ENCODE results near the gene CCDC146.
A peak's percentile ranks its signal among the peaks of the same experiment; 100 is the strongest.

Gene CCDC146

GRCh38 chr7:77235276-77235675 lies 112.9 kb downstream of the CCDC146 start:
- Histone ChIP-seq H3K4me2 (ENCODE audit: low read length, poor library complexity, severe bottlenecking) (no peak overlapping the region), H2AFZ (ENCODE audit: low read depth, low read length) (no peak overlapping the region), H4K91ac (ENCODE audit: low read length) (no peak overlapping the region), H2BK15ac (ENCODE audit: low read depth, poor library complexity, severe bottlenecking) (no peak overlapping the region), H3K36me3 (ENCODE audit: control insufficient read depth in 1 of 2, insufficient read depth in 2 of 2, low read depth in 1 of 2, low read length in 2 of 2) (no peaks in the 10 kb centered on the region), H3K14ac (ENCODE audit: low read length in 2 of 2) (no peak overlapping the region), H3K4me1 (ENCODE audit: control insufficient read depth, insufficient read depth, low read depth, low read length) (no peaks in the 10 kb centered on the region), H2AK5ac (ENCODE audit: low read length, severe bottlenecking) (no peak overlapping the region), H2BK5ac (ENCODE audit: low read depth, low read length, poor library complexity, severe bottlenecking) (no peak overlapping the region), H3K4ac (ENCODE audit: low read depth in 1 of 2, low read length in 2 of 2) (no peak overlapping the region), H3K18ac (ENCODE audit: low read depth in 1 of 2, low read length in 2 of 2) (no peak overlapping the region), H3K27ac (ENCODE audit: low read length, poor library complexity, severe bottlenecking) (no peak overlapping the region), H3K9me3 (ENCODE audit: control insufficient read depth, low read length) (peaks cover 3% of the 10 kb centered on the region), H2BK12ac (ENCODE audit: low read length in 2 of 2) (no peak overlapping the region), H3K79me1 (replicated peaks; ENCODE audit: low read length, poor library complexity, severe bottlenecking) (no peaks in the 10 kb centered on the region), H3K4me3 (ENCODE audit: insufficient read depth in 1 of 2, low read depth in 1 of 2, low read length in 2 of 2) (no peak overlapping the region), H3K27me3 (ENCODE audit: control insufficient read depth in 1 of 2, insufficient read depth in 1 of 2, low read length in 2 of 2) (no peaks in the 10 kb centered on the region), H4K8ac (ENCODE audit: low read length) (no peak overlapping the region), H2BK120ac (ENCODE audit: low read depth, low read length) (no peak overlapping the region), H3K23ac (ENCODE audit: low read length in 2 of 2) (no peak overlapping the region), H3K9ac (ENCODE audit: low read length) (peak overlapping the region; percentile 25)
- no peak for DNase-seq
- WGBS: 97% methylated on average over 2 of the region's 2 CpGs

DNA sequence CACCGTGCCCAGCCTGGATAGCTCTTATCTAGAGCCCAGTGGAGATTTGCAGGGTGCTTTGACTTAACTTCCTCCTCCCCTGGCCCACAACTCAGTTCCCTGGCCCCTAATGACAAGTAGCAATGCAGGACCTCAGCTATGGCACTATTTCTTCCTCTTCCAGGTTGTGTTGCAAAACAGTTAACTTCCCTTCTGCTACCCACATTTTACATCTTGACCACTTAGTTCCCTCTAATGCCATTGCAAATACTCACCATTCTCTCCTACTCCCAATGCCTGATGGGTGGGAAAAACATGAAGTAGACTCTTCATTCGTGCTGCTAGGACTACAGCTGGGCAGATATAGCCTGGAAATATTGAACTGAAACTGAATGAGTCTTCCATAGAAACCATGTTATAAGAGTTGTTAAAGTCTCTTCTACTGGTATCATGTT lies 116.3 kb downstream of the CCDC146 start:
- no peak overlapping the region for H2BK120ac ChIP-seq (ENCODE audit: low read depth, low read length)
- no peak overlapping the region for H3K23ac ChIP-seq (ENCODE audit: low read length in 2 of 2)
- H2AFZ ChIP-seq (ENCODE audit: low read depth, low read length): no peak overlapping the region
- 91% methylated on average over 2 of the region's 2 CpGs for WGBS
- no peak overlapping the region for H3K4ac ChIP-seq (ENCODE audit: low read depth in 1 of 2, low read length in 2 of 2)
- H3K14ac ChIP-seq (ENCODE audit: low read length in 2 of 2): no peak overlapping the region
- no peak overlapping the region for H3K4me2 ChIP-seq (ENCODE audit: low read length, poor library complexity, severe bottlenecking)
- DNase-seq: no peak
- H2AK5ac ChIP-seq (ENCODE audit: low read length, severe bottlenecking): no peak overlapping the region
- no peaks in the 10 kb centered on the region for H3K27me3 ChIP-seq (ENCODE audit: control insufficient read depth in 1 of 2, insufficient read depth in 1 of 2, low read length in 2 of 2)
- no peak overlapping the region for H2BK5ac ChIP-seq (ENCODE audit: low read depth, low read length, poor library complexity, severe bottlenecking)
- no peaks in the 10 kb centered on the region for H3K9me3 ChIP-seq (ENCODE audit: control insufficient read depth, low read length)
- H3K79me1 ChIP-seq (replicated peaks; ENCODE audit: low read length, poor library complexity, severe bottlenecking): no peaks in the 10 kb centered on the region
- H3K4me1 ChIP-seq (ENCODE audit: control insufficient read depth, insufficient read depth, low read depth, low read length): no peaks in the 10 kb centered on the region
- H3K27ac ChIP-seq (ENCODE audit: low read length, poor library complexity, severe bottlenecking): no peak overlapping the region
- no peak overlapping the region for H3K4me3 ChIP-seq (ENCODE audit: insufficient read depth in 1 of 2, low read depth in 1 of 2, low read length in 2 of 2)
- H3K9ac ChIP-seq (ENCODE audit: low read length): no peak overlapping the region
- no peak overlapping the region for H4K8ac ChIP-seq (ENCODE audit: low read length)
- H3K36me3 ChIP-seq (ENCODE audit: control insufficient read depth in 1 of 2, insufficient read depth in 2 of 2, low read depth in 1 of 2, low read length in 2 of 2): no peaks in the 10 kb centered on the region
- H3K18ac ChIP-seq (ENCODE audit: low read depth in 1 of 2, low read length in 2 of 2): no peak overlapping the region
- no peak overlapping the region for H2BK15ac ChIP-seq (ENCODE audit: low read depth, poor library complexity, severe bottlenecking)
- H4K91ac ChIP-seq (ENCODE audit: low read length): no peak overlapping the region
- no peak overlapping the region for H2BK12ac ChIP-seq (ENCODE audit: low read length in 2 of 2)

- Histone ChIP-seq H3K27ac (ENCODE audit: low read length, poor library complexity, severe bottlenecking) (no peak overlapping the region), H3K4me3 (ENCODE audit: insufficient read depth in 1 of 2, low read depth in 1 of 2, low read length in 2 of 2) (no peak overlapping the region), H3K9ac (ENCODE audit: low read length) (no peak overlapping the region), H3K4me2 (ENCODE audit: low read length, poor library complexity, severe bottlenecking) (no peak overlapping the region), H3K9me3 (ENCODE audit: control insufficient read depth, low read length) (no peaks in the 10 kb centered on the region), H2AK5ac (ENCODE audit: low read length, severe bottlenecking) (no peak overlapping the region), H2BK5ac (ENCODE audit: low read depth, low read length, poor library complexity, severe bottlenecking) (no peak overlapping the region), H3K36me3 (ENCODE audit: control insufficient read depth in 1 of 2, insufficient read depth in 2 of 2, low read depth in 1 of 2, low read length in 2 of 2) (no peaks in the 10 kb centered on the region), H3K27me3 (ENCODE audit: control insufficient read depth in 1 of 2, insufficient read depth in 1 of 2, low read length in 2 of 2) (no peaks in the 10 kb centered on the region), H3K4ac (ENCODE audit: low read depth in 1 of 2, low read length in 2 of 2) (no peak overlapping the region), H2BK15ac (ENCODE audit: low read depth, poor library complexity, severe bottlenecking) (no peak overlapping the region), H3K79me1 (replicated peaks; ENCODE audit: low read length, poor library complexity, severe bottlenecking) (no peaks in the 10 kb centered on the region), H3K14ac (ENCODE audit: low read length in 2 of 2) (no peak overlapping the region), H4K8ac (ENCODE audit: low read length) (no peak overlapping the region), H2AFZ (ENCODE audit: low read depth, low read length) (no peak overlapping the region), H4K91ac (ENCODE audit: low read length) (no peak overlapping the region), H3K18ac (ENCODE audit: low read depth in 1 of 2, low read length in 2 of 2) (no peak overlapping the region), H3K23ac (ENCODE audit: low read length in 2 of 2) (no peak overlapping the region), H2BK12ac (ENCODE audit: low read length in 2 of 2) (no peak overlapping the region), H3K4me1 (ENCODE audit: control insufficient read depth, insufficient read depth, low read depth, low read length) (no peaks in the 10 kb centered on the region), H2BK120ac (ENCODE audit: low read depth, low read length) (no peak overlapping the region)
- no peak for DNase-seq
- WGBS: 98% methylated on average over 3 of the region's 3 CpGs
Observed at GRCh38 chr7:77239471-77239870, 117.1 kb downstream of the CCDC146 start.

DNA sequence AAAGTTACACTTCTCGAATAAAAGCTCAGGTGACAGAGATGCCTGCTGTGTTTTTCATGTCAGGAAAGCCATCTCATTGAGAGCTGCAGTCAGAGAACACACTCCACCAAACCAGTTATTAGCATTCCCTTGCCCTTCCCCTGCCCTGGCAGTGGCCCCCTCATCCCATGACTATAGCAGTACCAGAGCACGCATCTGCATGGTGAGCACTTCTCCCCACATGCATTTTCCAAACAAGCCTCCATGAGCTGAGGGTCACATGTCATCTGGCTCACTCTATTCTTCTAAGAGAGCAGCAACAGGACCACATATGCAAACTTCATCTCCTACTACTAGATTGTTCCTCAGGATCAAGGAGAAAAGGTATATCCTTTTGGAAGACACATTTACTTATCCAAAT lies 119.7 kb downstream of the CCDC146 start:
- Histone ChIP-seq H3K4me3 (ENCODE audit: insufficient read depth in 1 of 2, low read depth in 1 of 2, low read length in 2 of 2) (no peak overlapping the region), H3K18ac (ENCODE audit: low read depth in 1 of 2, low read length in 2 of 2) (no peak overlapping the region), H3K4me1 (ENCODE audit: control insufficient read depth, insufficient read depth, low read depth, low read length) (peaks cover 2% of the 10 kb centered on the region), H2BK12ac (ENCODE audit: low read length in 2 of 2) (no peak overlapping the region), H3K9ac (ENCODE audit: low read length) (no peak overlapping the region), H4K91ac (ENCODE audit: low read length) (no peak overlapping the region), H3K4ac (ENCODE audit: low read depth in 1 of 2, low read length in 2 of 2) (no peak overlapping the region), H3K9me3 (ENCODE audit: control insufficient read depth, low read length) (no peaks in the 10 kb centered on the region), H2BK5ac (ENCODE audit: low read depth, low read length, poor library complexity, severe bottlenecking) (no peak overlapping the region), H3K27me3 (ENCODE audit: control insufficient read depth in 1 of 2, insufficient read depth in 1 of 2, low read length in 2 of 2) (no peaks in the 10 kb centered on the region), H2BK120ac (ENCODE audit: low read depth, low read length) (no peak overlapping the region), H3K27ac (ENCODE audit: low read length, poor library complexity, severe bottlenecking) (no peak overlapping the region), H3K14ac (ENCODE audit: low read length in 2 of 2) (no peak overlapping the region), H3K23ac (ENCODE audit: low read length in 2 of 2) (no peak overlapping the region), H4K8ac (ENCODE audit: low read length) (no peak overlapping the region), H2AK5ac (ENCODE audit: low read length, severe bottlenecking) (no peak overlapping the region), H3K4me2 (ENCODE audit: low read length, poor library complexity, severe bottlenecking) (no peak overlapping the region), H2AFZ (ENCODE audit: low read depth, low read length) (no peak overlapping the region), H3K36me3 (ENCODE audit: control insufficient read depth in 1 of 2, insufficient read depth in 2 of 2, low read depth in 1 of 2, low read length in 2 of 2) (no peaks in the 10 kb centered on the region), H2BK15ac (ENCODE audit: low read depth, poor library complexity, severe bottlenecking) (no peak overlapping the region), H3K79me1 (replicated peaks; ENCODE audit: low read length, poor library complexity, severe bottlenecking) (no peaks in the 10 kb centered on the region)
- DNase-seq: no peak
- WGBS: 86% methylated on average over 2 of the region's 2 CpGs
